Neural cell (in vitro differentiated cells): ENCODE results near the gene PTPRF. TPM values are rescaled to one million over a fixed set of nuclear protein-coding genes. Genes with fewer than 3 reads are reported as not detected.

ENCODE experiments used
- H2AFZ ChIP-seq: fragments of 200-600, 300-800 bp; sonication (generic), shearing (Covaris generic); 2 replicates; pipeline ENCODE4 v1.6.0; 2014; ENCODE audit warnings: low read depth, mild to moderate bottlenecking, antibody characterized with exemption, low read length, moderate library complexity
- H3F3A ChIP-seq: fragments of 200-600 bp; shearing (Covaris generic); 2 replicates; pipeline ENCODE4 v1.6.1; 2016; ENCODE audit warnings: mild to moderate bottlenecking, moderate library complexity, mixed read lengths, antibody characterized with exemption, low read length; ENCODE audit not compliant: insufficient read depth, poor library complexity, severe bottlenecking
- H3K27ac ChIP-seq: fragments of 200-600, 300-800 bp; sonication (generic), shearing (Covaris generic); 2 replicates; pipeline ENCODE4 v1.5.1; 2014; ENCODE audit warnings: mild to moderate bottlenecking, low read length, moderate library complexity
- H3K27me3 ChIP-seq: fragments of 300-800, 200-600 bp; sonication (generic), shearing (Covaris generic); 2 replicates; pipeline ENCODE4 v1.6.0; 2014; ENCODE audit warnings: mild to moderate bottlenecking, low read depth, low read length, moderate library complexity; ENCODE audit not compliant: insufficient read depth
- H3K36me3 ChIP-seq: fragments of 300-800, 200-600 bp; sonication (generic), shearing (Covaris generic); 2 replicates; pipeline ENCODE4 v1.5.1; 2014; ENCODE audit warnings: mild to moderate bottlenecking, antibody characterized with exemption, low read length, moderate library complexity; ENCODE audit not compliant: insufficient read depth
- H3K4me2 ChIP-seq: fragments of 300-800, 200-600 bp; sonication (generic), shearing (Covaris generic); 2 replicates; pipeline ENCODE4 v1.6.0; 2014; ENCODE audit warnings: mild to moderate bottlenecking, low read length
- H3K4me3 ChIP-seq: fragments of 300-800, 200-600 bp; sonication (generic), shearing (Covaris generic); 2 replicates; pipeline ENCODE4 v1.5.1; 2014; ENCODE audit warnings: mild to moderate bottlenecking, low read length, moderate library complexity
- H3K79me2 ChIP-seq: fragments of 200-600 bp; shearing (Covaris generic); replicated peaks from 2 replicates; pipeline ENCODE4 v1.6.0; 2014; ENCODE audit warnings: mild to moderate bottlenecking, low read length, moderate library complexity; ENCODE audit not compliant: insufficient read depth
- H3K9ac ChIP-seq: fragments of 300-800, 200-600 bp; sonication (generic), shearing (Covaris generic); 2 replicates; pipeline ENCODE4 v1.6.1; 2016; ENCODE audit warnings: mild to moderate bottlenecking, low read length, mixed read lengths
- H3K9me2 ChIP-seq: fragments of 200-600 bp; shearing (Covaris generic); 2 replicates; pipeline ENCODE4 v1.6.1; 2016; ENCODE audit warnings: mild to moderate bottlenecking, low read length, mixed read lengths; ENCODE audit not compliant: insufficient read depth
- H3K9me3 ChIP-seq: fragments of 200-600, 300-800 bp; sonication (generic), shearing (Covaris generic); 2 replicates; pipeline ENCODE4 v1.6.1; 2016; ENCODE audit warnings: mild to moderate bottlenecking, mixed run types, low read length, moderate library complexity, mixed read lengths
- H4K20me1 ChIP-seq: fragments of 200-600 bp; shearing (Covaris generic); 2 replicates; pipeline ENCODE4 v1.6.1; 2016; ENCODE audit warnings: mild to moderate bottlenecking, mixed run types; ENCODE audit not compliant: insufficient read depth
- EP300 ChIP-seq: fragments of 450-650 bp; conservative IDR thresholded peaks from 2 replicates; pipeline ENCODE4 v1.6.1; 2014; ENCODE audit warnings: antibody characterized with exemption, mild to moderate bottlenecking, moderate library complexity; ENCODE audit not compliant: poor library complexity, severe bottlenecking
- EZH2 ChIP-seq: fragments of 200-600, 300-800 bp; shearing (Covaris generic), sonication (generic); IDR thresholded peaks from 2 replicates; pipeline ENCODE4 v1.6.1; 2014; ENCODE audit warnings: antibody characterized with exemption, low read length, borderline replicate concordance, mild to moderate bottlenecking; ENCODE audit not compliant: insufficient read depth, poor library complexity, severe bottlenecking
- MXI1 ChIP-seq: fragments of 450-650 bp; conservative IDR thresholded peaks from 2 replicates; pipeline ENCODE4 v1.6.1; 2014; ENCODE audit warnings: antibody characterized with exemption, mild to moderate bottlenecking; ENCODE audit not compliant: poor library complexity, severe bottlenecking
- POLR2AphosphoS5 ChIP-seq: IDR thresholded peaks from 2 replicates; pipeline ENCODE4 v1.6.1; 2012
- RAD21 ChIP-seq: fragments of 450-650 bp; conservative IDR thresholded peaks from 2 replicates; pipeline ENCODE4 v1.6.1; 2014; ENCODE audit warnings: antibody characterized with exemption, mild to moderate bottlenecking, moderate library complexity
- SMC3 ChIP-seq: fragments of 450-650 bp; conservative IDR thresholded peaks from 2 replicates; pipeline ENCODE4 v1.6.1; 2014; ENCODE audit warnings: antibody characterized with exemption, mild to moderate bottlenecking, moderate library complexity; ENCODE audit not compliant: poor library complexity
- TAF1 ChIP-seq: IDR thresholded peaks from 2 replicates; pipeline ENCODE4 v1.6.1; 2012; ENCODE audit warnings: low read depth
- polyA plus RNA-seq: library from polyadenylated mRNA; depleted of rRNA; stranded (reverse); fragments of >200 nt; gene quantifications from 2 replicates; pipeline ENCODE4 v1.2.3, GENCODE V29; 2014
- TF ChIP-seq, protein P1 (sequence below): fragments of 450-650 bp; IDR thresholded peaks from 2 replicates; pipeline ENCODE4 v1.5.1; 2014; ENCODE audit warnings: antibody characterized with exemption, mild to moderate bottlenecking, moderate library complexity; ENCODE audit not compliant: poor library complexity, severe bottlenecking
- TF ChIP-seq, protein P2 (sequence below): IDR thresholded peaks from 2 replicates; pipeline ENCODE4 v1.6.1; 2012; ENCODE audit warnings: borderline replicate concordance

PTPRF gene
- polyA plus RNA-seq, 1 donor from 2014 or later = 66.6 TPM

DNA sequence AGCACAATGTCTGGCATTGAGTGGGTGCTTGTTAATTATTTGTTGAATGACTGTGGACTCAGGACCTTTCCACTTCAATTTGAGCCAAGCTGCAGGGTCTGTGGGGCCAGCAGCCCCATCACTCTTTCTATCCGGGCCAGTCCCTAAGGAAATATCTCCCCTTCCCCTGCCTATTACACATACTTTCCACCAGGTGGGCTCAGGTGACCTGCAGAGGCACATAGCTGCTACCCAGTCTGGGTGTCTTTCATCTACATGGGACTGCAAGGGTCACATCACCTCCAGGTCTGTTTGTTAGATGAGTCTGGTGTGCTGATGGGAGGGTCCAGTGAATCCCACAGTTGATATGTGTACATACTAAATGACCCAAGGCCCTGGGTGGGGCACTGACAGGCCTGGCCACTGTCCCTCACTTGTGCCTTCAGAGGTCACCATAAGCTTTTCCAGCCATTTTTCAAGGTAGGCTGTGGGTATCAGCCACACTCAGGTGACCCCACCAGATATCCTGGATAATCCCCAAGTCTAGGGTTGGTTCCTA lies 59.8 kb downstream of the PTPRF start:
- H3K27ac ChIP-seq = no peak overlapping the region
- no peaks in the 10 kb centered on the region for H3K9me2 ChIP-seq
- no peaks in the 10 kb centered on the region for H3K27me3 ChIP-seq
- TF ChIP-seq, protein P1, sequence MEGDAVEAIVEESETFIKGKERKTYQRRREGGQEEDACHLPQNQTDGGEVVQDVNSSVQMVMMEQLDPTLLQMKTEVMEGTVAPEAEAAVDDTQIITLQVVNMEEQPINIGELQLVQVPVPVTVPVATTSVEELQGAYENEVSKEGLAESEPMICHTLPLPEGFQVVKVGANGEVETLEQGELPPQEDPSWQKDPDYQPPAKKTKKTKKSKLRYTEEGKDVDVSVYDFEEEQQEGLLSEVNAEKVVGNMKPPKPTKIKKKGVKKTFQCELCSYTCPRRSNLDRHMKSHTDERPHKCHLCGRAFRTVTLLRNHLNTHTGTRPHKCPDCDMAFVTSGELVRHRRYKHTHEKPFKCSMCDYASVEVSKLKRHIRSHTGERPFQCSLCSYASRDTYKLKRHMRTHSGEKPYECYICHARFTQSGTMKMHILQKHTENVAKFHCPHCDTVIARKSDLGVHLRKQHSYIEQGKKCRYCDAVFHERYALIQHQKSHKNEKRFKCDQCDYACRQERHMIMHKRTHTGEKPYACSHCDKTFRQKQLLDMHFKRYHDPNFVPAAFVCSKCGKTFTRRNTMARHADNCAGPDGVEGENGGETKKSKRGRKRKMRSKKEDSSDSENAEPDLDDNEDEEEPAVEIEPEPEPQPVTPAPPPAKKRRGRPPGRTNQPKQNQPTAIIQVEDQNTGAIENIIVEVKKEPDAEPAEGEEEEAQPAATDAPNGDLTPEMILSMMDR = no peak
- no peak for TF ChIP-seq TAF1
- TF ChIP-seq, protein P2, sequence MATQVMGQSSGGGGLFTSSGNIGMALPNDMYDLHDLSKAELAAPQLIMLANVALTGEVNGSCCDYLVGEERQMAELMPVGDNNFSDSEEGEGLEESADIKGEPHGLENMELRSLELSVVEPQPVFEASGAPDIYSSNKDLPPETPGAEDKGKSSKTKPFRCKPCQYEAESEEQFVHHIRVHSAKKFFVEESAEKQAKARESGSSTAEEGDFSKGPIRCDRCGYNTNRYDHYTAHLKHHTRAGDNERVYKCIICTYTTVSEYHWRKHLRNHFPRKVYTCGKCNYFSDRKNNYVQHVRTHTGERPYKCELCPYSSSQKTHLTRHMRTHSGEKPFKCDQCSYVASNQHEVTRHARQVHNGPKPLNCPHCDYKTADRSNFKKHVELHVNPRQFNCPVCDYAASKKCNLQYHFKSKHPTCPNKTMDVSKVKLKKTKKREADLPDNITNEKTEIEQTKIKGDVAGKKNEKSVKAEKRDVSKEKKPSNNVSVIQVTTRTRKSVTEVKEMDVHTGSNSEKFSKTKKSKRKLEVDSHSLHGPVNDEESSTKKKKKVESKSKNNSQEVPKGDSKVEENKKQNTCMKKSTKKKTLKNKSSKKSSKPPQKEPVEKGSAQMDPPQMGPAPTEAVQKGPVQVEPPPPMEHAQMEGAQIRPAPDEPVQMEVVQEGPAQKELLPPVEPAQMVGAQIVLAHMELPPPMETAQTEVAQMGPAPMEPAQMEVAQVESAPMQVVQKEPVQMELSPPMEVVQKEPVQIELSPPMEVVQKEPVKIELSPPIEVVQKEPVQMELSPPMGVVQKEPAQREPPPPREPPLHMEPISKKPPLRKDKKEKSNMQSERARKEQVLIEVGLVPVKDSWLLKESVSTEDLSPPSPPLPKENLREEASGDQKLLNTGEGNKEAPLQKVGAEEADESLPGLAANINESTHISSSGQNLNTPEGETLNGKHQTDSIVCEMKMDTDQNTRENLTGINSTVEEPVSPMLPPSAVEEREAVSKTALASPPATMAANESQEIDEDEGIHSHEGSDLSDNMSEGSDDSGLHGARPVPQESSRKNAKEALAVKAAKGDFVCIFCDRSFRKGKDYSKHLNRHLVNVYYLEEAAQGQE = no peak
- TF ChIP-seq POLR2AphosphoS5 = no peak
- no peak for TF ChIP-seq EP300
- TF ChIP-seq MXI1 = no peak
- no peak for TF ChIP-seq EZH2
- TF ChIP-seq RAD21 = no peak
- TF ChIP-seq SMC3 = no peak
- no peaks in the 10 kb centered on the region for H3F3A ChIP-seq
- H3K36me3 ChIP-seq = no peaks in the 10 kb centered on the region
- no peak overlapping the region for H3K4me3 ChIP-seq
- no peak overlapping the region for H3K4me2 ChIP-seq
- no peaks in the 10 kb centered on the region for H4K20me1 ChIP-seq
- no peaks in the 10 kb centered on the region for H3K9me3 ChIP-seq
- H2AFZ ChIP-seq = no peak overlapping the region
- H3K9ac ChIP-seq = no peak overlapping the region
- no peaks in the 10 kb centered on the region for H3K79me2 ChIP-seq

DNA sequence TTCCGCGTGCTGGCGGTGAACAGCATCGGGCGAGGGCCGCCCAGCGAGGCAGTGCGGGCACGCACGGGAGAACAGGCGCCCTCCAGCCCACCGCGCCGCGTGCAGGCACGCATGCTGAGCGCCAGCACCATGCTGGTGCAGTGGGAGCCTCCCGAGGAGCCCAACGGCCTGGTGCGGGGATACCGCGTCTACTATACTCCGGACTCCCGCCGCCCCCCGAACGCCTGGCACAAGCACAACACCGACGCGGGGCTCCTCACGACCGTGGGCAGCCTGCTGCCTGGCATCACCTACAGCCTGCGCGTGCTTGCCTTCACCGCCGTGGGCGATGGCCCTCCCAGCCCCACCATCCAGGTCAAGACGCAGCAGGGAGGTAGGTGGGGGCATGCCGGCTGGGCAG lies 60.5 kb downstream of the PTPRF start:
- Histone ChIP-seq H3K36me3 (no peaks in the 10 kb centered on the region), H3K27me3 (no peaks in the 10 kb centered on the region), H4K20me1 (no peaks in the 10 kb centered on the region), H3K4me3 (no peak overlapping the region), H3K9me2 (no peaks in the 10 kb centered on the region), H3F3A (no peaks in the 10 kb centered on the region), H3K9ac (no peak overlapping the region), H3K9me3 (no peaks in the 10 kb centered on the region), H3K4me2 (no peak overlapping the region), H3K27ac (no peak overlapping the region), H3K79me2 (no peaks in the 10 kb centered on the region), H2AFZ (no peak overlapping the region)
- TF ChIP-seq, protein P1 = no peak
- TF ChIP-seq, protein P2 = no peak
